DMS 273 (cell line): ENCODE results near the gene RPS2.
"Not testable (repeated sequence)": the region's sequence is repeated elsewhere in the genome, so short reads cannot be mapped to it uniquely, and the experiment has no call there.

Experiments used
- DNase-seq: peaks from one replicate; lab custom pipeline; 2025; ENCODE audit not compliant: unreplicated experiment; lab: John Stamatoyannopoulos, UW

Gene RPS2

GRCh38 chr16:1964506-1965395, at the start of gene RPS2:
Gene RPS2, minus strand, starts transcription at chr16:1964826. Its CDS starts 201 bp downstream, at chr16:1964625.
- DNase-seq: peak; percentile 99

DNA sequence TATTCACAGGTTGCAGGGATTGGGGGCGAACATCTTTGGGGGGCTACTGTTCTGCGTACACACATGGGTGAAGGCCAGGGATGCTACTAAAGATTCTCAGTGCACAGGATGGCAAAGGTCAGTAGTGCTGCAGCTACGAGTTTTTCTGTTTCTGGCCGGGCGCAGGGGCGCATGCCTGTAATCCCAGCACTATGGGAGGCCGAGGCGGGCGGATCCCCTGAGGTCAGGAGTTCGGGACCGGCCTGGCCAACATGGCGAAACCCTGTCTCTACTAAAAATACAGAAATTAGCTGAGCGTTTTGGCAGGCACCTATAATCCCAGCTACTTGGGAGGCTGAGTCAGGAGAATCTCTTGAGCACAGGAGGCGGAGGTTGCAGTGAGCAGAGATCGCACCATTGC, 48.9 kb upstream of the RPS2 start:
- DNase-seq: no peak

DNA sequence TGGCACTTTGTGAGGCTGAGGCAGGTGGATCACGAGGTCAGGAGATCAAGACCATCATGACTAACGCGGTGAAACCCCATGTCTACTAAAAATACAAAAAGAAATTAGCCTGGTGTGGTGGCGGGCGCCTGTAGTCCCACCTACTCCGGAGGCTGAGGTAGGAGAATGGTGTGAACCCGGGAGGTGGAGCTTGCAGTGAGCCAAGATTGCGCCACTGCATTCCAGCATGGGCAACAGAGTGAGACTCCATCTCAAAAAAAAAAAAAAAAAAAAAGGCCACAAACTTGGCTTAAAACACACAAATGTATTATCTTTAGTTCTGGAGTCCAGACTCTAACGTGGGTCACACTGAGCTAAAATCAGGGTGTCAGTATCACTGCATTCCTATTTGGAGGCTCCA, 47.1 kb upstream of the RPS2 start:
- not testable (repeated sequence) for DNase-seq

DNA sequence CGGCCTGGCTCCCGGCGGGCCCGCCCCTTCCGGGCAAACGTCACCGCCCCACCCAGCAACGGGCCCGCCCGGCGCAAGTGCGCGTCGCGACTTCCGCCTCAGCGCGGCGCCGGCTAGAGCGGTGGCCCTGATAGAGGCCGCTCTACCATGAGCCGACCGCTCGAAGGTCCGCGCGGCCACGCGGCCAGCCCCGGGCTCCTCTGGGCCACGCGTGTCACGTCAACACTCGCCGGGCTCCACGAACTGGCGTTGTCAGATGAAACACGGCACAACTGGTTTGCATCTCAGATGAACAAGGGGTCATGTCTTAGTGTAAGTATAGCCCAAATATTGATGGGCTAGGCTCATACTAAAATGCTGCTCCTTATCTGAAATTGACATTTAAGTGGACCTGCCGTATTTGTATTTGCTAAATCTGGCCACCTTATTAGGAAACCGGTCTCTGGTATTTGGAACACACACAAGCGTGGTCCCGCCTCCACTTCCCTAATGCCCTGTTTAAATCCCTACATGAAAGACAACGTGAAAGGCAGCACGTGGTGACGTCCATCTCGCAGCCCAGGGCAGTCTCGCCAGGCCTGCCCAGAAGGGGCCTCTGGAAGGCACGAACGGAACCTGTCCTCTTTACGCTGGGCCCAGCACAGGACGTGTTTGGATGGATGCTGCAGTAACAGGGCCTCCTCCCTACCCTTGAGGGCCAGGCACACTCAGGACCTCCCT, 45.3 kb upstream of the RPS2 start, which contains the start of gene ZNF598:
Gene ZNF598 (minus strand): TSS at position 31 of the 720 bp plus-strand sequence.
- peak; percentile 96 for DNase-seq

DNA sequence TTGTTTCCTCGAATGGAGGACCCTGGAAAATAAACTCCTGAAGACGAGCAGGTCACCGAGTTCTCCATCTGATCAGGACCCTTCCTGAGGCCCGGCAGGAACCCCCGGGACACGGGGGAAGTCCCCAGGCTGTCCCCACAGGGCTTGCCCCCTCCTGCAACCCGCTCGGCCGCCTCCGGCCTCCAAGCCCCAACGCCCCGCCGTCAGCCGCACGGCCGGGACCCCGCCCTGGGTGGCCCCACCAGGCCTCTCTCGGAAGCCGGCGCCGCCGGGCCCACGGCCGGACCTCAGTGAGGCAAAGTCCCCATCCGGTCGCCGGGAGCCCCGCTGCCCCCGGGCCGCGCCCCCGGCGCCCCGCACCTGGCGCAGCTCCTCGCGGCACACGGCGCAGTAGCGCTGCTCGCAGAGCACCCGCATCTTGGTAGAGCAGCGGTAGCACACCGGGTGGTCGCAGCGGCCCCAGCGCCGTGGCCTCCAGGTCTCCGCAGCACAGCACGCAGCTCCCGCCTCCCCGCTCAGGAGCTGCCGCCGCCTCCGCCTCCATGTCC, 44.6 kb upstream of the RPS2 start:
- DNase-seq: peak; percentile 65

GRCh38 chr16:2008631-2009163, 44.1 kb upstream of the RPS2 start:
- peak; percentile 79 for DNase-seq

DNA sequence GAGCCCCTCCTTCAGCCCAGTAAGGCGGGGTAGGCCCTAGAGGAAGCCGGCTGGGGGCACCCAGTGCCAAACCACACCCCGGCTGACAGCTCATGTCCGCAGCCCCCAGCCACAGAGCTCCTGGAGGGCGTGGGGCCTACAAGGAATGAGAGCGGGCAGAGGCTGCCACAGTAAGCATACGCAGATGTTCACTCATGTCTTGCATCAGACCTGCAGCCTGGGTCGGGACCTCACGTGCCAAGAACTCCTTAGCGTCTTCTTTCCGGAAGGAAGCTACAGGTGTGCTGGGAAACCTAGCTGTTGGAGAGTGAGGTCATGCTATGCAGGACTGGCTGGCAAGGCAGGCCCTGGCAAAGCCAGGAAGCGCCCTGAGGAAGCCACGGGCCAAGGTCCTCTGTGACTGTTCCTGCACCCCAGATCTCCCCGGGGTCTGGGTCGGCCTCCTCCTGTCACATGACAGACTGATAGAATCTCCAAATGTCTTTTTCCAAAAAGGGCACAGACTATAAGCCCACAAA, 43.4 kb upstream of the RPS2 start:
- DNase-seq: peak; percentile 78

- peak; percentile 57 for DNase-seq
Observed at GRCh38 chr16:2007081-2007836, 42.6 kb upstream of the RPS2 start.

GRCh38 chr16:2006317-2006716, 41.7 kb upstream of the RPS2 start:
- DNase-seq: no peak

- peak; percentile 87 for DNase-seq
Observed at GRCh38 chr16:2005646-2006045, 41.0 kb upstream of the RPS2 start.

GRCh38 chr16:2004795-2005517, 40.3 kb upstream of the RPS2 start:
- DNase-seq: peak; percentile 83

- DNase-seq: peak; percentile 99
Observed at GRCh38 chr16:2003827-2004641, 39.4 kb upstream of the RPS2 start.

GRCh38 chr16:2003231-2003826, 38.7 kb upstream of the RPS2 start:
- DNase-seq: no peak

GRCh38 chr16:2002406-2003230, 38.0 kb upstream of the RPS2 start:
- DNase-seq: no peak

DNA sequence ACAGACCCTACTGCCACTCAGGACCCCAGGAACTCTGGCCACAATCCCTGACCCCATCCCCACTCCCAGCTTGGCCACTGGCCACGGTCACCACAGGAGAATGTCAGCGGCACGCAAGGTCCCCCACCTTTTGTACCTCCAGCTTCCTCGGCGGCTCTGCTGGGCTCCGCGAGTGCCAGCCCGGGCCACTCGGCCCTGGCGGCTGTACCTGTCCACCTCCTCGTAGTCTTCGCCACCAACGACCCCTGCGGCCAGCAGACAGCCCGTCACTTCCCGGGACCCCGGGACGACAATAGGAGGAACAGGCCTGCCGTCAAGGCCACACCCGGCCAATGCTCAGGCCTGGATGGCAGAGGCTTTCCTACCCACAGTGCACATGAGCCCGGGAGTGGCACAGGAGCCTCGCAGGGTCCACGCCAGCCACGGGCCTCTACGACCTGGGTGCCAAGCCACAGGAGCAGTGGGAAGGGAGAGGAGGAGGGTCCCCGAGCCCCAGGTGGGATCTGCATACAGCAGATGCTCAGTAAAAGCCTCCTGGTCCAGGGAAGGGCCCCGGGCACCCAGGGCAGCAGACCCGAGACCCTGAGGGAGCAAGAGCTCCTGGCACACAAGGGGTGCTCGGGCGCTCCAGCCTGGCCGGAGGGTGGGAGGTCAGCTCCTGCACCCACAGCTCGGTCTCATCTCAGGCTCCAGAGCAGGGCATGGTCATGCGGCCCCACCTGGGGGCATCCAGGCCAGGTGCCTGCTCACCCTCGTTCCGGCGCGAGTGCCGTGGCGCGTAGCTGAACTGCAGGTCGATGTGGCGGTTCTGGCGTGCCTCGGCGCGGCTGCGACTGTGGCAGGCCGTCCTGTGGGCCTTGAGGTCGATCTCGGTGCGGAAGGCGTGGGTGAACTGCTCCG, 37.1 kb upstream of the RPS2 start:
- no peak for DNase-seq

- DNase-seq: no peak
Observed at GRCh38 chr16:2001035-2001434, 36.4 kb upstream of the RPS2 start.
